SU-DHL-6 (cell line): ENCODE data around the gene LRRC3.

Experiments
- H2AFZ ChIP-seq: fragments of 200-600 bp; sonication (generic); 2 replicates; pipeline ENCODE4 v1.6.1; 2014; ENCODE audit warnings: low read depth, mild to moderate bottlenecking, moderate library complexity, mixed read lengths, antibody characterized with exemption, low read length; ENCODE audit not compliant: severe bottlenecking
- H3F3A ChIP-seq: fragments of 200-600 bp; shearing (Covaris generic); 2 replicates; pipeline ENCODE4 v1.6.0; 2016; ENCODE audit warnings: antibody characterized with exemption, mild to moderate bottlenecking; ENCODE audit not compliant: insufficient read depth
- H3K27ac ChIP-seq: fragments of 200-600 bp; sonication (generic); 2 replicates; pipeline ENCODE4 v1.5.1; 2016; ENCODE audit warnings: low read depth, mild to moderate bottlenecking, low read length, moderate library complexity, mixed read lengths
- H3K27me3 ChIP-seq: fragments of 200-600 bp; sonication (generic), shearing (Covaris generic); 2 replicates; pipeline ENCODE4 v1.6.0; 2014; ENCODE audit warnings: mild to moderate bottlenecking, low read length
- H3K36me3 ChIP-seq: fragments of 200-600 bp; sonication (generic); 2 replicates; pipeline ENCODE4 v1.6.1; 2014; ENCODE audit warnings: mild to moderate bottlenecking, low read length, mixed read lengths
- H3K4me2 ChIP-seq: fragments of 300-600, 200-600 bp; shearing (Covaris generic), sonication (generic); 2 replicates; pipeline ENCODE4 v1.6.0; 2014; ENCODE audit warnings: low read length, low read depth, mild to moderate bottlenecking; ENCODE audit not compliant: poor library complexity, severe bottlenecking
- H3K4me3 ChIP-seq: fragments of 200-600 bp; sonication (generic); 2 replicates; pipeline ENCODE4 v1.5.1; 2014; ENCODE audit warnings: antibody characterized with exemption, low read length, mild to moderate bottlenecking, mixed read lengths; ENCODE audit not compliant: insufficient read depth, poor library complexity, severe bottlenecking
- H3K79me2 ChIP-seq: fragments of 200-600 bp; sonication (generic); 2 replicates; pipeline ENCODE4 v1.6.1; 2014; ENCODE audit warnings: mild to moderate bottlenecking, low read length, moderate library complexity; ENCODE audit not compliant: insufficient read depth
- H3K9ac ChIP-seq: fragments of 200-600 bp; sonication (generic); 2 replicates; pipeline ENCODE4 v1.7.0; 2014; ENCODE audit warnings: mild to moderate bottlenecking, low read length
- H3K9me2 ChIP-seq: fragments of 200-600 bp; sonication (generic); replicated peaks from 2 replicates; pipeline ENCODE4 v1.6.1; 2014; ENCODE audit warnings: low read length; ENCODE audit not compliant: insufficient read depth
- H3K9me3 ChIP-seq: fragments of 200-600 bp; sonication (generic); 2 replicates; pipeline ENCODE4 v1.6.1; 2014; ENCODE audit warnings: low read length, mixed read lengths; ENCODE audit not compliant: insufficient read depth
- H4K20me1 ChIP-seq: fragments of 200-600 bp; sonication (generic); 2 replicates; pipeline ENCODE4 v1.6.1; 2014; ENCODE audit warnings: low read depth, mild to moderate bottlenecking, antibody characterized with exemption, low read length, moderate library complexity, mixed read lengths
- CTCF ChIP-seq: fragments of 200-600 bp; sonication (generic); IDR thresholded peaks from one replicate; pipeline ENCODE4 v1.5.1; 2017; ENCODE audit warnings: antibody characterized with exemption, mild to moderate bottlenecking, low read length, moderate library complexity; ENCODE audit not compliant: insufficient read depth, poor library complexity, severe bottlenecking
- EZH2phosphoT487 ChIP-seq: fragments of 200-600 bp; sonication (generic), shearing (Covaris generic); conservative IDR thresholded peaks from 2 replicates; pipeline ENCODE4 v1.6.1; 2018; ENCODE audit warnings: mild to moderate bottlenecking, antibody characterized with exemption, low read length, moderate library complexity, mixed read lengths

The LRRC3 gene

GRCh38 chr21:44442266-44443125 lies 12.8 kb upstream of the LRRC3 start:
- Histone ChIP-seq H2AFZ (no peak overlapping the region), H3K4me3 (no peak overlapping the region), H3K4me2 (no peak overlapping the region), H3K9me3 (no peaks in the 10 kb centered on the region), H3K9me2 (no peaks in the 10 kb centered on the region), H4K20me1 (no peaks in the 10 kb centered on the region), H3K79me2 (no peaks in the 10 kb centered on the region), H3F3A (no peaks in the 10 kb centered on the region), H3K9ac (no peak overlapping the region), H3K36me3 (no peaks in the 10 kb centered on the region), H3K27ac (no peak overlapping the region), H3K27me3 (no peaks in the 10 kb centered on the region)
- no peak for TF ChIP-seq EZH2phosphoT487
- no peak for TF ChIP-seq CTCF

GRCh38 chr21:44443291-44443890 lies 11.9 kb upstream of the LRRC3 start:
- TF ChIP-seq CTCF (no peak), EZH2phosphoT487 (no peak)
- Histone ChIP-seq H3F3A (no peaks in the 10 kb centered on the region), H4K20me1 (no peaks in the 10 kb centered on the region)

GRCh38 chr21:44443891-44444285 lies 11.4 kb upstream of the LRRC3 start:
- no peaks in the 10 kb centered on the region for H3K9me3 ChIP-seq
- H3K79me2 ChIP-seq, result no peaks in the 10 kb centered on the region
- no peaks in the 10 kb centered on the region for H3F3A ChIP-seq
- H3K27me3 ChIP-seq, result no peaks in the 10 kb centered on the region
- no peak overlapping the region for H3K9ac ChIP-seq
- H3K4me3 ChIP-seq, result no peak overlapping the region
- TF ChIP-seq CTCF, result no peak
- no peak for TF ChIP-seq EZH2phosphoT487
- H3K27ac ChIP-seq, result no peak overlapping the region
- no peak overlapping the region for H3K4me2 ChIP-seq
- H3K9me2 ChIP-seq, result no peaks in the 10 kb centered on the region
- H3K36me3 ChIP-seq, result no peaks in the 10 kb centered on the region
- H4K20me1 ChIP-seq, result no peaks in the 10 kb centered on the region
- no peak overlapping the region for H2AFZ ChIP-seq

More at GRCh38 chr21:44443291-44443890, 11.9 kb upstream of the LRRC3 start:
- H3K27me3 ChIP-seq, result no peaks in the 10 kb centered on the region
- H3K27ac ChIP-seq, result no peak overlapping the region
- H3K9me2 ChIP-seq, result no peaks in the 10 kb centered on the region
- no peaks in the 10 kb centered on the region for H3K79me2 ChIP-seq
- H3K9me3 ChIP-seq, result no peaks in the 10 kb centered on the region
- no peak overlapping the region for H3K9ac ChIP-seq
- no peak overlapping the region for H3K4me2 ChIP-seq
- no peak overlapping the region for H2AFZ ChIP-seq
- no peaks in the 10 kb centered on the region for H3K36me3 ChIP-seq
- H3K4me3 ChIP-seq, result no peak overlapping the region
